ENCODE data around the gene MLH3. TPM values are rescaled to one million over a fixed set of nuclear protein-coding genes. Genes with fewer than 3 reads are reported as not detected.

Gene MLH3
- polyA plus RNA-seq, 1 donor from 2014 or later, result 17.3 TPM

DNA sequence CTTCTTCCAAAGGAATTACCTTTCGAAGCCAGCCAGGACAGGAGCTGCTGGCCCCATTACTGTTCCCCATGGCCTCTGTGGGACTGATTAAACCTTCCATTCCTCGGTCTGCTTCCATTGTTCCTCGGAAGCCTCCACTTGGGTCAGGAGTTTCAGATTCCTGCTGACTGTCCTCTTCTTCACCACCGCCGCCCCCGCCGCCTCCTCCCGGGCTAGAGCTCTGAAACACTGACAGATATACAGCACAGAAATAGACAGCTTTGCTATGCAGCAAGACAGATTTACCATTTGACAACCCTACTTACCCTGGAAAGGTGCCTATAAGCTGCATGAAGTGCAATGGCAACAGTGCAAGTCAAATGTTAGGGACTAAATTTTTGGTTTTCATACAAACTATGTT is 40.0 kb upstream of the MLH3 start:
- TF ChIP-seq TAF1 (IDR thresholded peaks at IDR 0.05; ENCODE audit: low read depth) (no peak), EP300 (conservative IDR thresholded peaks at IDR 0.05; ENCODE audit: poor library complexity, severe bottlenecking) (no peak)
- TF ChIP-seq, protein P1, sequence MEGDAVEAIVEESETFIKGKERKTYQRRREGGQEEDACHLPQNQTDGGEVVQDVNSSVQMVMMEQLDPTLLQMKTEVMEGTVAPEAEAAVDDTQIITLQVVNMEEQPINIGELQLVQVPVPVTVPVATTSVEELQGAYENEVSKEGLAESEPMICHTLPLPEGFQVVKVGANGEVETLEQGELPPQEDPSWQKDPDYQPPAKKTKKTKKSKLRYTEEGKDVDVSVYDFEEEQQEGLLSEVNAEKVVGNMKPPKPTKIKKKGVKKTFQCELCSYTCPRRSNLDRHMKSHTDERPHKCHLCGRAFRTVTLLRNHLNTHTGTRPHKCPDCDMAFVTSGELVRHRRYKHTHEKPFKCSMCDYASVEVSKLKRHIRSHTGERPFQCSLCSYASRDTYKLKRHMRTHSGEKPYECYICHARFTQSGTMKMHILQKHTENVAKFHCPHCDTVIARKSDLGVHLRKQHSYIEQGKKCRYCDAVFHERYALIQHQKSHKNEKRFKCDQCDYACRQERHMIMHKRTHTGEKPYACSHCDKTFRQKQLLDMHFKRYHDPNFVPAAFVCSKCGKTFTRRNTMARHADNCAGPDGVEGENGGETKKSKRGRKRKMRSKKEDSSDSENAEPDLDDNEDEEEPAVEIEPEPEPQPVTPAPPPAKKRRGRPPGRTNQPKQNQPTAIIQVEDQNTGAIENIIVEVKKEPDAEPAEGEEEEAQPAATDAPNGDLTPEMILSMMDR (IDR thresholded peaks at IDR 0.05; ENCODE audit: poor library complexity, severe bottlenecking), result no peak
- Histone ChIP-seq H3K79me2 (replicated peaks; ENCODE audit: insufficient read depth, low read length) (no peaks in the 10 kb centered on the region), H3K9me3 (ENCODE audit: low read length) (no peaks in the 10 kb centered on the region), H3K27ac (ENCODE audit: low read length) (no peak overlapping the region), H3K4me2 (ENCODE audit: low read length) (no peak overlapping the region), H3K4me3 (ENCODE audit: low read length) (no peak overlapping the region), H3K27me3 (ENCODE audit: insufficient read depth, low read depth, low read length) (no peaks in the 10 kb centered on the region), H4K20me1 (ENCODE audit: insufficient read depth) (no peaks in the 10 kb centered on the region), H3F3A (ENCODE audit: insufficient read depth, low read length, poor library complexity, severe bottlenecking) (no peaks in the 10 kb centered on the region), H2AFZ (ENCODE audit: low read depth, low read length) (no peak overlapping the region), H3K36me3 (ENCODE audit: insufficient read depth, low read length) (no peaks in the 10 kb centered on the region), H3K9ac (ENCODE audit: low read length) (no peak overlapping the region), H3K9me2 (ENCODE audit: insufficient read depth, low read length) (no peaks in the 10 kb centered on the region)

DNA sequence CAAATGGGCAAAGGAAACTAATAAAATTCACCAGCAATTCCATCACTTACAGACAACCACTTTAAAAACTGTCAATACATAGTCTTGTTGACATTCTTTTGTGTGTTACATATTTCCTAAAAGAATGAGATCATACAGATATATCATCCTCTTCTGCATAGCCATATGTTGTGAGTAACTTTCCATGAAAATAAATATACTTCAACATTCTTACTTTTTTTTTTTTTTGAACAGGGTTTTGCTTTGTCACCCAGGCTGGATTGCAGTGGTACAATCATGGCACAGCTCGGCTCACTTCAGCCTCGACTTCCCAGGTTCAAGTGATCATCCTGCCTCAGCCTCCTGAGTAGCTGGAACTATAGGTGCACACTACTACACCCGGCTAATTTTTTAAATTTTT is 39.1 kb upstream of the MLH3 start:
- Histone ChIP-seq H3K4me3 (ENCODE audit: low read length) (no peak overlapping the region), H3K4me2 (ENCODE audit: low read length) (no peak overlapping the region), H3K36me3 (ENCODE audit: insufficient read depth, low read length) (no peaks in the 10 kb centered on the region), H3K27ac (ENCODE audit: low read length) (no peak overlapping the region), H4K20me1 (ENCODE audit: insufficient read depth) (no peaks in the 10 kb centered on the region), H3F3A (ENCODE audit: insufficient read depth, low read length, poor library complexity, severe bottlenecking) (no peaks in the 10 kb centered on the region), H3K27me3 (ENCODE audit: insufficient read depth, low read depth, low read length) (no peaks in the 10 kb centered on the region), H3K9me3 (ENCODE audit: low read length) (no peaks in the 10 kb centered on the region), H3K9me2 (ENCODE audit: insufficient read depth, low read length) (no peaks in the 10 kb centered on the region), H3K9ac (ENCODE audit: low read length) (no peak overlapping the region), H3K79me2 (replicated peaks; ENCODE audit: insufficient read depth, low read length) (no peaks in the 10 kb centered on the region), H2AFZ (ENCODE audit: low read depth, low read length) (no peak overlapping the region)
- TF ChIP-seq MXI1 (conservative IDR thresholded peaks at IDR 0.05; ENCODE audit: poor library complexity, severe bottlenecking) (no peak), EZH2 (IDR thresholded peaks at IDR 0.05; ENCODE audit: borderline replicate concordance, insufficient read depth, low read length, poor library complexity, severe bottlenecking) (no peak)
- TF ChIP-seq, protein P2, sequence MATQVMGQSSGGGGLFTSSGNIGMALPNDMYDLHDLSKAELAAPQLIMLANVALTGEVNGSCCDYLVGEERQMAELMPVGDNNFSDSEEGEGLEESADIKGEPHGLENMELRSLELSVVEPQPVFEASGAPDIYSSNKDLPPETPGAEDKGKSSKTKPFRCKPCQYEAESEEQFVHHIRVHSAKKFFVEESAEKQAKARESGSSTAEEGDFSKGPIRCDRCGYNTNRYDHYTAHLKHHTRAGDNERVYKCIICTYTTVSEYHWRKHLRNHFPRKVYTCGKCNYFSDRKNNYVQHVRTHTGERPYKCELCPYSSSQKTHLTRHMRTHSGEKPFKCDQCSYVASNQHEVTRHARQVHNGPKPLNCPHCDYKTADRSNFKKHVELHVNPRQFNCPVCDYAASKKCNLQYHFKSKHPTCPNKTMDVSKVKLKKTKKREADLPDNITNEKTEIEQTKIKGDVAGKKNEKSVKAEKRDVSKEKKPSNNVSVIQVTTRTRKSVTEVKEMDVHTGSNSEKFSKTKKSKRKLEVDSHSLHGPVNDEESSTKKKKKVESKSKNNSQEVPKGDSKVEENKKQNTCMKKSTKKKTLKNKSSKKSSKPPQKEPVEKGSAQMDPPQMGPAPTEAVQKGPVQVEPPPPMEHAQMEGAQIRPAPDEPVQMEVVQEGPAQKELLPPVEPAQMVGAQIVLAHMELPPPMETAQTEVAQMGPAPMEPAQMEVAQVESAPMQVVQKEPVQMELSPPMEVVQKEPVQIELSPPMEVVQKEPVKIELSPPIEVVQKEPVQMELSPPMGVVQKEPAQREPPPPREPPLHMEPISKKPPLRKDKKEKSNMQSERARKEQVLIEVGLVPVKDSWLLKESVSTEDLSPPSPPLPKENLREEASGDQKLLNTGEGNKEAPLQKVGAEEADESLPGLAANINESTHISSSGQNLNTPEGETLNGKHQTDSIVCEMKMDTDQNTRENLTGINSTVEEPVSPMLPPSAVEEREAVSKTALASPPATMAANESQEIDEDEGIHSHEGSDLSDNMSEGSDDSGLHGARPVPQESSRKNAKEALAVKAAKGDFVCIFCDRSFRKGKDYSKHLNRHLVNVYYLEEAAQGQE (IDR thresholded peaks at IDR 0.05; ENCODE audit: borderline replicate concordance), result no peak
- TF ChIP-seq, protein P1 (IDR thresholded peaks at IDR 0.05; ENCODE audit: poor library complexity, severe bottlenecking), result no peak

All from neural cell (in vitro differentiated cells).